Glutamatergic neuron (in vitro differentiated cells): ENCODE results near the gene TSSK6. TPM values are rescaled to one million over a fixed set of nuclear protein-coding genes. Genes with fewer than 3 reads are reported as not detected.

Experiments used
- DNase-seq: peaks from one replicate; pipeline ENCODE4 v3.0.0; 2022
- H3K27ac Mint-ChIP-seq: one replicate; pipeline ENCODE4 v1.8.0; 2020; ENCODE audit warnings: mild to moderate bottlenecking, mixed read lengths, inconsistent platforms; ENCODE audit not compliant: unreplicated experiment
- H3K27me3 Mint-ChIP-seq: one replicate; pipeline ENCODE4 v1.8.0; 2020; ENCODE audit warnings: mild to moderate bottlenecking, moderate library complexity, mixed read lengths, inconsistent platforms; ENCODE audit not compliant: unreplicated experiment
- H3K36me3 Mint-ChIP-seq: one replicate; pipeline ENCODE4 v1.8.0; 2020; ENCODE audit warnings: mild to moderate bottlenecking, mixed read lengths, inconsistent platforms; ENCODE audit not compliant: unreplicated experiment
- H3K4me1 Mint-ChIP-seq: one replicate; pipeline ENCODE4 v1.8.0; 2020; ENCODE audit warnings: mild to moderate bottlenecking, low read depth, mixed read lengths, inconsistent platforms; ENCODE audit not compliant: unreplicated experiment
- H3K4me3 Mint-ChIP-seq: one replicate; pipeline ENCODE4 v1.8.0; 2020; ENCODE audit warnings: mild to moderate bottlenecking, mixed read lengths, inconsistent platforms; ENCODE audit not compliant: unreplicated experiment
- H3K9me3 Mint-ChIP-seq: one replicate; pipeline ENCODE4 v1.8.0; 2020; ENCODE audit warnings: mild to moderate bottlenecking, moderate library complexity, mixed read lengths, inconsistent platforms; ENCODE audit not compliant: unreplicated experiment
- CTCF ChIP-seq: fragments of 200-600 bp; sonication (generic); IDR thresholded peaks from one replicate; pipeline ENCODE4 v1.5.0; 2021; ENCODE audit not compliant: partially characterized antibody, unreplicated experiment
- total RNA-seq: library from RNA; stranded (reverse); fragmentation: NEBNext Ultra II Directional; extraction: Animal tissue kit (Norgen Biotek cat#: 25700); gene quantifications from one replicate; pipeline ENCODE4 v1.2.1, GENCODE V29; 2021; ENCODE audit not compliant: unreplicated experiment

The TSSK6 gene
- total RNA-seq, 1 donor from 2014 or later = 1.7 TPM

GRCh38 chr19:19544954-19545591, 29.7 kb upstream of the TSSK6 start:
- no peak overlapping the region for H3K4me3 Mint-ChIP-seq
- TF ChIP-seq CTCF = no peak
- H3K9me3 Mint-ChIP-seq = peaks cover 10% of the 10 kb centered on the region
- H3K4me1 Mint-ChIP-seq = peaks cover 9% of the 10 kb centered on the region
- H3K27me3 Mint-ChIP-seq = peaks cover 6% of the 10 kb centered on the region
- H3K27ac Mint-ChIP-seq = no peak overlapping the region
- peaks cover 5% of the 10 kb centered on the region for H3K36me3 Mint-ChIP-seq
- DNase-seq = no peak

GRCh38 chr19:19544257-19544953, 29.1 kb upstream of the TSSK6 start:
- Mint-ChIP-seq H3K27me3 (peaks cover 5% of the 10 kb centered on the region), H3K9me3 (peaks cover 10% of the 10 kb centered on the region), H3K27ac (no peak overlapping the region), H3K4me1 (peaks cover 6% of the 10 kb centered on the region), H3K4me3 (no peak overlapping the region), H3K36me3 (peaks cover 5% of the 10 kb centered on the region)
- no peak for DNase-seq
- no peak for TF ChIP-seq CTCF

- TF ChIP-seq CTCF = no peak
- Mint-ChIP-seq H3K27me3 (peaks cover 11% of the 10 kb centered on the region), H3K4me3 (no peak overlapping the region), H3K27ac (no peak overlapping the region), H3K4me1 (peaks cover 10% of the 10 kb centered on the region), H3K36me3 (no peaks in the 10 kb centered on the region), H3K9me3 (peaks cover 6% of the 10 kb centered on the region)
- no peak for DNase-seq
These were observed 28.3 kb upstream of the TSSK6 start for GRCh38 chr19:19543640-19544039.

GRCh38 chr19:19543101-19543500, 27.8 kb upstream of the TSSK6 start:
- Mint-ChIP-seq H3K27me3 (peaks cover 13% of the 10 kb centered on the region), H3K27ac (no peak overlapping the region), H3K36me3 (no peaks in the 10 kb centered on the region), H3K4me3 (no peak overlapping the region), H3K9me3 (peaks cover 6% of the 10 kb centered on the region), H3K4me1 (peaks cover 12% of the 10 kb centered on the region)
- no peak for TF ChIP-seq CTCF
- DNase-seq = no peak

GRCh38 chr19:19542507-19542906, 27.2 kb upstream of the TSSK6 start:
- H3K36me3 Mint-ChIP-seq = no peaks in the 10 kb centered on the region
- no peak for DNase-seq
- H3K4me3 Mint-ChIP-seq = no peak overlapping the region
- peaks cover 12% of the 10 kb centered on the region for H3K4me1 Mint-ChIP-seq
- peaks cover 6% of the 10 kb centered on the region for H3K9me3 Mint-ChIP-seq
- TF ChIP-seq CTCF = no peak
- H3K27ac Mint-ChIP-seq = peak overlapping the region; percentile 75
- peaks cover 16% of the 10 kb centered on the region for H3K27me3 Mint-ChIP-seq
